Loucy (cell line): ENCODE results near the gene SLC35F1.

Experiments
- H2AFZ ChIP-seq: fragments of 200-600 bp; sonication (generic); 2 replicates; pipeline ENCODE4 v1.6.0; 2016; ENCODE audit warnings: antibody characterized with exemption, mild to moderate bottlenecking, low read length, moderate library complexity
- H3F3A ChIP-seq: fragments of 200-600 bp; 2 replicates; pipeline ENCODE4 v1.6.0; 2016; ENCODE audit warnings: antibody characterized with exemption, low read depth, mild to moderate bottlenecking
- H3K27me3 ChIP-seq: fragments of 200-600 bp; sonication (generic); 2 replicates; pipeline ENCODE4 v1.6.1; 2014; ENCODE audit warnings: low read length, mild to moderate bottlenecking; ENCODE audit not compliant: insufficient read depth, poor library complexity, severe bottlenecking
- H3K36me3 ChIP-seq: fragments of 200-600 bp; sonication (generic); 2 replicates; pipeline ENCODE4 v1.6.1; 2016; ENCODE audit warnings: low read length; ENCODE audit not compliant: insufficient read depth
- H3K4me1 ChIP-seq: fragments of 200-600 bp; sonication (generic); 2 replicates; pipeline ENCODE4 v1.5.1; 2014; ENCODE audit warnings: low read length, mild to moderate bottlenecking; ENCODE audit not compliant: insufficient read depth, poor library complexity, severe bottlenecking
- H3K4me2 ChIP-seq: fragments of 200-600 bp; sonication (generic); 2 replicates; pipeline ENCODE4 v1.6.0; 2014; ENCODE audit warnings: antibody characterized with exemption, low read length, low read depth, mild to moderate bottlenecking; ENCODE audit not compliant: poor library complexity, severe bottlenecking
- H3K4me3 ChIP-seq: fragments of 200-600 bp; sonication (generic); 2 replicates; pipeline ENCODE4 v1.5.1; 2014; ENCODE audit warnings: low read length, mild to moderate bottlenecking, mixed read lengths; ENCODE audit not compliant: poor library complexity, severe bottlenecking
- H3K79me2 ChIP-seq: fragments of 200-600 bp; sonication (generic); 2 replicates; pipeline ENCODE4 v1.6.1; 2014; ENCODE audit warnings: low read length; ENCODE audit not compliant: insufficient read depth
- H3K9ac ChIP-seq: fragments of 200-600 bp; sonication (generic); 2 replicates; pipeline ENCODE4 v1.6.0; 2014; ENCODE audit warnings: mild to moderate bottlenecking, low read depth, low read length, moderate library complexity; ENCODE audit not compliant: poor library complexity, severe bottlenecking
- H3K9me2 ChIP-seq: fragments of 200-600 bp; sonication (generic); replicated peaks from 2 replicates; pipeline ENCODE4 v1.6.1; 2016; ENCODE audit warnings: low read depth, low read length, mixed read lengths
- H3K9me3 ChIP-seq: fragments of 200-600 bp; sonication (generic); 2 replicates; pipeline ENCODE4 v1.6.1; 2014; ENCODE audit warnings: mild to moderate bottlenecking, antibody characterized with exemption, low read length, low read depth; ENCODE audit not compliant: insufficient read depth
- H4K20me1 ChIP-seq: fragments of 200-600 bp; sonication (generic); 2 replicates; pipeline ENCODE4 v1.6.0; 2014; ENCODE audit warnings: antibody characterized with exemption, low read length, mild to moderate bottlenecking; ENCODE audit not compliant: insufficient read depth, poor library complexity, severe bottlenecking
- EZH2phosphoT487 ChIP-seq: fragments of 200-600 bp; IDR thresholded peaks from 2 replicates; pipeline ENCODE4 v1.6.1; 2018; ENCODE audit warnings: antibody characterized with exemption, mild to moderate bottlenecking, moderate library complexity, borderline replicate concordance
- TF ChIP-seq, protein P1 (sequence below): fragments of 200-600 bp; sonication (generic); conservative IDR thresholded peaks from 2 replicates; pipeline ENCODE4 v1.5.1; 2014; ENCODE audit warnings: mild to moderate bottlenecking, antibody characterized with exemption, low read length

SLC35F1 gene

DNA sequence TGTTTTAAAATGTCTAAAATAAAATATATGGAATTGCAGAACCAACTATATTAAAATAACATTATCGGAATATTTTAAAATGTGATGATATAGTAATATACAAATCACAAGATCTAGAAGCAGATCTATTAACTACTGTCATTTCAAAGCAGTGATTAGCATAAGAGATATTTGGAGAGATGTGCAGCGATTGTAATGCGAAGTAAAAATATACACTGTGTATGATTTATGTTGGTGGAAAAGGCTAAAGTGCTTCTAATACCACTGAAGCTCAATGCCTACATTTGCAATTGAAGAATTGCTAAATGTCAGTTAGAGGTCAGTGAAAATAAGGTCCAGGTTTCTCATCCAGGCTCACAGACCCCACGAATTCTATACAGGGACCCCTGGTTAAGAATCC lies 392.4 kb downstream of the SLC35F1 start:
- Histone ChIP-seq H3K36me3 (no peaks in the 10 kb centered on the region), H4K20me1 (no peaks in the 10 kb centered on the region), H2AFZ (no peak overlapping the region), H3F3A (no peaks in the 10 kb centered on the region), H3K4me1 (no peaks in the 10 kb centered on the region), H3K79me2 (no peaks in the 10 kb centered on the region), H3K9me3 (no peaks in the 10 kb centered on the region), H3K9ac (no peak overlapping the region), H3K27me3 (no peaks in the 10 kb centered on the region), H3K4me2 (no peak overlapping the region), H3K9me2 (no peaks in the 10 kb centered on the region), H3K4me3 (no peak overlapping the region)
- TF ChIP-seq, protein P1, sequence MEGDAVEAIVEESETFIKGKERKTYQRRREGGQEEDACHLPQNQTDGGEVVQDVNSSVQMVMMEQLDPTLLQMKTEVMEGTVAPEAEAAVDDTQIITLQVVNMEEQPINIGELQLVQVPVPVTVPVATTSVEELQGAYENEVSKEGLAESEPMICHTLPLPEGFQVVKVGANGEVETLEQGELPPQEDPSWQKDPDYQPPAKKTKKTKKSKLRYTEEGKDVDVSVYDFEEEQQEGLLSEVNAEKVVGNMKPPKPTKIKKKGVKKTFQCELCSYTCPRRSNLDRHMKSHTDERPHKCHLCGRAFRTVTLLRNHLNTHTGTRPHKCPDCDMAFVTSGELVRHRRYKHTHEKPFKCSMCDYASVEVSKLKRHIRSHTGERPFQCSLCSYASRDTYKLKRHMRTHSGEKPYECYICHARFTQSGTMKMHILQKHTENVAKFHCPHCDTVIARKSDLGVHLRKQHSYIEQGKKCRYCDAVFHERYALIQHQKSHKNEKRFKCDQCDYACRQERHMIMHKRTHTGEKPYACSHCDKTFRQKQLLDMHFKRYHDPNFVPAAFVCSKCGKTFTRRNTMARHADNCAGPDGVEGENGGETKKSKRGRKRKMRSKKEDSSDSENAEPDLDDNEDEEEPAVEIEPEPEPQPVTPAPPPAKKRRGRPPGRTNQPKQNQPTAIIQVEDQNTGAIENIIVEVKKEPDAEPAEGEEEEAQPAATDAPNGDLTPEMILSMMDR, result no peak
- TF ChIP-seq EZH2phosphoT487, result no peak

DNA sequence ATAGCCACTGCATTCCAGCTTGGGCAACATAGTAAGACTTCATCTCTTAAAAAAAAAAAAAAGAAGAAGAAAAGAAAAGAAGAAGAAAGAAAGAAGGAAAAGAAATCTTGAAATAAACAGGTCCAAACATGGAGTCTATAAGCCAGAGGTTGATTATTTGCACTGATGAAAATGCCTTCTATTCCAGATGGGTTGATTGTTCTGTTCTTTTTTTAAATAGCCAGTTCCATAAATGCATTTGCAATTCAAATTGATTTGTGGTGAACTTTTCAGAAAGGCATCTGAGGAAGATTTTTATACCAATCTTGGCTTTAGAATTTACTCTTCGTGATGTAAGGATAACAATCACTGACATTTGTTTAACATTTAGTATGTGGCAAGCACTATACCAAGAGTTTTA lies 397.3 kb downstream of the SLC35F1 start:
- Histone ChIP-seq H3K9ac (no peak overlapping the region), H4K20me1 (no peaks in the 10 kb centered on the region), H3K79me2 (no peaks in the 10 kb centered on the region), H3K4me1 (no peaks in the 10 kb centered on the region), H3K4me2 (no peak overlapping the region), H3K27me3 (no peaks in the 10 kb centered on the region), H2AFZ (no peak overlapping the region), H3K4me3 (no peak overlapping the region), H3K9me2 (no peaks in the 10 kb centered on the region), H3K36me3 (no peaks in the 10 kb centered on the region), H3F3A (no peaks in the 10 kb centered on the region), H3K9me3 (no peaks in the 10 kb centered on the region)
- TF ChIP-seq, protein P1, result no peak
- no peak for TF ChIP-seq EZH2phosphoT487

DNA sequence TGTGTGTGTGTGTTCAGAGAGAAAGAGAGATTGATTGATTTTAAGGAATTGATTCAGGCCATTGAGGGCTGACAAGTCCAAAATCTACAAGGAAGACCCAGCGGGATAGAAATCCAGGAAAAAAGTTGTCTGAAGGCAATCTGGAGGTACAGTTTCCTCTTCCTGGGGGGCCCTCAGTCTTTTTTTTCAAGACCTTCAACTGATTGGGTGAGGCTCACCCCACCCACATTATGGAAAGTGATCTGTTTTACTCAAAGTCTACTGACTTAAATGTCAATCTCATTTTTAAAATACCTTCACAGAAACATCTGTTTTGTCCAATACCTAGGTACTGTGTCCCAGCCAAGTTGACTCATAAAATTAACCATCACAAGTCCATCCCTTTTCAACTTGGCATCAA lies 398.0 kb downstream of the SLC35F1 start:
- Histone ChIP-seq H2AFZ (no peak overlapping the region), H3K27me3 (no peaks in the 10 kb centered on the region), H3F3A (no peaks in the 10 kb centered on the region), H3K4me3 (no peak overlapping the region), H3K4me2 (no peak overlapping the region), H3K9ac (no peak overlapping the region), H3K9me3 (no peaks in the 10 kb centered on the region), H3K79me2 (no peaks in the 10 kb centered on the region), H3K4me1 (no peaks in the 10 kb centered on the region), H3K9me2 (no peaks in the 10 kb centered on the region), H3K36me3 (no peaks in the 10 kb centered on the region), H4K20me1 (no peaks in the 10 kb centered on the region)
- TF ChIP-seq EZH2phosphoT487, result no peak
- TF ChIP-seq, protein P1, result no peak
